ENCODE measurements around the gene SCNN1B.

DNA sequence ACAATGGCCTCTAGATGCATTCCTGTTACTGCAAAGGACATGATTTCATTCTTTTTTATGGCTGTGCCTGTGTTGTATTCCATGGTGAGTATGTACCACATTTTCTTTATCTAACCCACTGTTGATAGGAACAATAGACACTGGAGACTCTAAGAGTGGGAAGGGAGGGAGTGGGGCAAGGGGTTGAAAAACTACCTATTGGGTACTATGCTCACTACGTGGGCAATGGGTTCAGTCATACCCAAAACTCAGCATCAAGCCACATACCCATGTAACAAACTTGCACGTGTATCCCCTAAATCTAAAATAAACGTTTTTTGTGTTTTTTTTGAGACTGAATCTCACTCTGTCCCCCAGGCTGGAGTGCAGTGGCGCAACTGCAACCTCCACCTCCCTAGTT is 47.1 kb upstream of the SCNN1B start:
- TF ChIP-seq CTCF (IDR thresholded peaks at IDR 0.05) (no peak), POLR2A (IDR thresholded peaks at IDR 0.05) (no peak)

Measured in tibial nerve (tissue), 3 donors.